Endothelial cell (in vitro differentiated cells): ENCODE results near the gene NTF3. TPM values are rescaled to one million over a fixed set of nuclear protein-coding genes. Genes with fewer than 3 reads are reported as not detected.

ENCODE experiments used
- DNase-seq: peaks from one replicate; pipeline ENCODE4 v3.0.0; 2021; ENCODE audit warnings: low spot score
- H3K27ac Mint-ChIP-seq: one replicate; pipeline ENCODE4 v1.8.0; 2021; ENCODE audit warnings: mixed read lengths, inconsistent platforms; ENCODE audit not compliant: unreplicated experiment
- H3K27me3 Mint-ChIP-seq: one replicate; pipeline ENCODE4 v1.8.0; 2021; ENCODE audit warnings: mild to moderate bottlenecking, moderate library complexity, mixed read lengths, inconsistent platforms; ENCODE audit not compliant: unreplicated experiment
- H3K36me3 Mint-ChIP-seq: one replicate; pipeline ENCODE4 v1.8.0; 2021; ENCODE audit warnings: mild to moderate bottlenecking, low read depth, mixed read lengths, inconsistent platforms; ENCODE audit not compliant: unreplicated experiment
- H3K4me1 Mint-ChIP-seq: one replicate; pipeline ENCODE4 v1.8.0; 2021; ENCODE audit warnings: mild to moderate bottlenecking, mixed read lengths, inconsistent platforms; ENCODE audit not compliant: unreplicated experiment
- H3K4me3 Mint-ChIP-seq: one replicate; pipeline ENCODE4 v1.8.0; 2021; ENCODE audit warnings: mild to moderate bottlenecking, mixed read lengths, inconsistent platforms; ENCODE audit not compliant: unreplicated experiment
- H3K9me3 Mint-ChIP-seq: one replicate; pipeline ENCODE4 v1.8.0; 2021; ENCODE audit warnings: mixed read lengths, inconsistent platforms; ENCODE audit not compliant: unreplicated experiment
- total RNA-seq: library from RNA; stranded (reverse); fragmentation: NEBNext Ultra II Directional; extraction: Animal tissue kit (Norgen Biotek cat#: 25700); gene quantifications from one replicate; pipeline ENCODE4 v1.2.1, GENCODE V29; 2021; ENCODE audit not compliant: unreplicated experiment
- TF ChIP-seq, protein P1 (sequence below): fragments of 200-600 bp; sonication (generic); IDR thresholded peaks from one replicate; pipeline ENCODE4 v1.5.0; 2021; ENCODE audit warnings: antibody characterized with exemption; ENCODE audit not compliant: unreplicated experiment

Gene NTF3
- total RNA-seq, 1 donor from 2014 or later: not detected

GRCh38 chr12:5515458-5515857 lies 83.5 kb downstream of the NTF3 start:
- DNase-seq: no peak
- Mint-ChIP-seq H3K9me3 (no peaks in the 10 kb centered on the region), H3K36me3 (no peaks in the 10 kb centered on the region), H3K27me3 (no peaks in the 10 kb centered on the region), H3K4me1 (no peaks in the 10 kb centered on the region), H3K4me3 (no peak overlapping the region), H3K27ac (no peak overlapping the region)
- TF ChIP-seq, protein P1, sequence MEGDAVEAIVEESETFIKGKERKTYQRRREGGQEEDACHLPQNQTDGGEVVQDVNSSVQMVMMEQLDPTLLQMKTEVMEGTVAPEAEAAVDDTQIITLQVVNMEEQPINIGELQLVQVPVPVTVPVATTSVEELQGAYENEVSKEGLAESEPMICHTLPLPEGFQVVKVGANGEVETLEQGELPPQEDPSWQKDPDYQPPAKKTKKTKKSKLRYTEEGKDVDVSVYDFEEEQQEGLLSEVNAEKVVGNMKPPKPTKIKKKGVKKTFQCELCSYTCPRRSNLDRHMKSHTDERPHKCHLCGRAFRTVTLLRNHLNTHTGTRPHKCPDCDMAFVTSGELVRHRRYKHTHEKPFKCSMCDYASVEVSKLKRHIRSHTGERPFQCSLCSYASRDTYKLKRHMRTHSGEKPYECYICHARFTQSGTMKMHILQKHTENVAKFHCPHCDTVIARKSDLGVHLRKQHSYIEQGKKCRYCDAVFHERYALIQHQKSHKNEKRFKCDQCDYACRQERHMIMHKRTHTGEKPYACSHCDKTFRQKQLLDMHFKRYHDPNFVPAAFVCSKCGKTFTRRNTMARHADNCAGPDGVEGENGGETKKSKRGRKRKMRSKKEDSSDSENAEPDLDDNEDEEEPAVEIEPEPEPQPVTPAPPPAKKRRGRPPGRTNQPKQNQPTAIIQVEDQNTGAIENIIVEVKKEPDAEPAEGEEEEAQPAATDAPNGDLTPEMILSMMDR: no peak

- no peak overlapping the region for H3K27ac Mint-ChIP-seq
Measured at GRCh38 chr12:5516371-5517241, 84.7 kb downstream of the NTF3 start.

GRCh38 chr12:5518584-5519365 lies 86.9 kb downstream of the NTF3 start:
- no peaks in the 10 kb centered on the region for H3K9me3 Mint-ChIP-seq
- H3K4me3 Mint-ChIP-seq: no peak overlapping the region
- H3K36me3 Mint-ChIP-seq: peaks cover 5% of the 10 kb centered on the region
- no peak overlapping the region for H3K27ac Mint-ChIP-seq
- H3K27me3 Mint-ChIP-seq: no peaks in the 10 kb centered on the region
- no peaks in the 10 kb centered on the region for H3K4me1 Mint-ChIP-seq
- DNase-seq: no peak
- TF ChIP-seq, protein P1: no peak

More at GRCh38 chr12:5516371-5517241, 84.7 kb downstream of the NTF3 start:
- Mint-ChIP-seq H3K36me3 (no peaks in the 10 kb centered on the region), H3K27me3 (no peaks in the 10 kb centered on the region), H3K4me1 (no peaks in the 10 kb centered on the region), H3K4me3 (no peak overlapping the region), H3K9me3 (no peaks in the 10 kb centered on the region)
- no peak for DNase-seq
- TF ChIP-seq, protein P1: no peak

- TF ChIP-seq, protein P1: no peak
- H3K4me3 Mint-ChIP-seq: no peak overlapping the region
- peaks cover 5% of the 10 kb centered on the region for H3K36me3 Mint-ChIP-seq
- no peak for DNase-seq
- H3K9me3 Mint-ChIP-seq: no peaks in the 10 kb centered on the region
- H3K27me3 Mint-ChIP-seq: peaks cover 5% of the 10 kb centered on the region
- H3K4me1 Mint-ChIP-seq: no peaks in the 10 kb centered on the region
- no peak overlapping the region for H3K27ac Mint-ChIP-seq
Measured at GRCh38 chr12:5520037-5520436, 88.1 kb downstream of the NTF3 start.
